HL-60 (cell line): Measurements from ENCODE around the gene BBS1.
"Not testable (repeated sequence)": the region's sequence is repeated elsewhere in the genome, so short reads cannot be mapped to it uniquely, and the experiment has no call there.

Experiments
- DNase-seq, 2 experiments: peaks; one replicate each; pipeline ENCODE4 v3.0.0-alpha.2; 2010 to 2020; ENCODE audit warnings: low read depth in 1 of 2, low spot score in 1 of 2
- H3K27ac ChIP-seq: fragments of 250-450 bp; sonication (Bioruptor Pico); replicated peaks from 2 replicates; pipeline ENCODE4 v1.5.1; 2020; ENCODE audit warnings: mild to moderate bottlenecking, moderate library complexity
- H3K27me3 ChIP-seq: fragments of 250-450 bp; sonication (Bioruptor Pico); 2 replicates; pipeline ENCODE4 v1.5.1; 2021; ENCODE audit warnings: mild to moderate bottlenecking, moderate library complexity; ENCODE audit not compliant: insufficient read depth, poor library complexity, severe bottlenecking
- H3K4me3 ChIP-seq: replicated peaks from 2 replicates; pipeline ENCODE4 v1.5.1; 2011; ENCODE audit warnings: mild to moderate bottlenecking, control low read depth, low read length; ENCODE audit not compliant: insufficient read depth
- GABPA ChIP-seq: IDR thresholded peaks from 2 replicates; pipeline ENCODE4 v1.6.1; 2012; ENCODE audit warnings: low read depth
- POLR2AphosphoS5 ChIP-seq: IDR thresholded peaks from 2 replicates; pipeline ENCODE4 v1.6.1; 2012; ENCODE audit warnings: low read depth
- REST ChIP-seq: IDR thresholded peaks from 2 replicates; pipeline ENCODE4 v1.6.1; 2012; ENCODE audit warnings: low read depth; ENCODE audit not compliant: insufficient replicate concordance
- SPI1 ChIP-seq: IDR thresholded peaks from 2 replicates; pipeline ENCODE4 v1.6.1; 2012; ENCODE audit warnings: low read depth, mild to moderate bottlenecking, borderline replicate concordance
- TF ChIP-seq, protein P1 (sequence below): IDR thresholded peaks from one replicate; pipeline ENCODE4 v1.5.1; 2011; ENCODE audit warnings: low read length, control low read depth, inconsistent platforms; ENCODE audit not compliant: insufficient read depth

The BBS1 gene

GRCh38 chr11:66541892-66542291, 31.5 kb downstream of the BBS1 start:
- no peaks in the 10 kb centered on the region for H3K27me3 ChIP-seq
- no peak overlapping the region for H3K4me3 ChIP-seq
- no peak for TF ChIP-seq SPI1
- TF ChIP-seq, protein P1, sequence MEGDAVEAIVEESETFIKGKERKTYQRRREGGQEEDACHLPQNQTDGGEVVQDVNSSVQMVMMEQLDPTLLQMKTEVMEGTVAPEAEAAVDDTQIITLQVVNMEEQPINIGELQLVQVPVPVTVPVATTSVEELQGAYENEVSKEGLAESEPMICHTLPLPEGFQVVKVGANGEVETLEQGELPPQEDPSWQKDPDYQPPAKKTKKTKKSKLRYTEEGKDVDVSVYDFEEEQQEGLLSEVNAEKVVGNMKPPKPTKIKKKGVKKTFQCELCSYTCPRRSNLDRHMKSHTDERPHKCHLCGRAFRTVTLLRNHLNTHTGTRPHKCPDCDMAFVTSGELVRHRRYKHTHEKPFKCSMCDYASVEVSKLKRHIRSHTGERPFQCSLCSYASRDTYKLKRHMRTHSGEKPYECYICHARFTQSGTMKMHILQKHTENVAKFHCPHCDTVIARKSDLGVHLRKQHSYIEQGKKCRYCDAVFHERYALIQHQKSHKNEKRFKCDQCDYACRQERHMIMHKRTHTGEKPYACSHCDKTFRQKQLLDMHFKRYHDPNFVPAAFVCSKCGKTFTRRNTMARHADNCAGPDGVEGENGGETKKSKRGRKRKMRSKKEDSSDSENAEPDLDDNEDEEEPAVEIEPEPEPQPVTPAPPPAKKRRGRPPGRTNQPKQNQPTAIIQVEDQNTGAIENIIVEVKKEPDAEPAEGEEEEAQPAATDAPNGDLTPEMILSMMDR, result no peak
- no peak for TF ChIP-seq GABPA
- TF ChIP-seq REST, result no peak
- no peak for TF ChIP-seq POLR2AphosphoS5
- no peak for DNase-seq
- H3K27ac ChIP-seq, result no peak overlapping the region

DNA sequence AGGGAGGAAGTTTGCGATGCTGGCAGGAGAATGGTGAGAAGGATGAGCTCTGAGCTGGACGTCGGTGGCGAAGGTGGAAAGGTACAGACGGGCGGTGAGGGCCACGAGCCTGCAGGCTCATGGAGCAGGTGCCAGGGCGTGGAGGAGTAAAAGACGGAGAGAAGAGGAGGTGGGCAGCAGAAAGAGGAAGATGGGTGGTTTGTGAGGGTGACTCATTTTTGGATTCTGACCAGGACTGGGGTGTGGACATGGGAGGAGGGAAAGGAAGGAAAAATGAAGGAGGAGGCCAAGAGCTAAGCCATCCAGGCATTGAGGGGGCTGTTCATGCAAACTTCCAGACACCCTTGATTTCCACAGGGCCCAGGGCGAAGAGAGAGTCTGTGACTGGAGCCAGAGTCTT, 31.9 kb downstream of the BBS1 start:
- no peak for DNase-seq
- no peak for TF ChIP-seq SPI1
- no peak for TF ChIP-seq POLR2AphosphoS5
- no peak for TF ChIP-seq REST
- no peak for TF ChIP-seq GABPA
- TF ChIP-seq, protein P1, result no peak
- Histone ChIP-seq H3K27ac (no peak overlapping the region), H3K27me3 (peaks cover 2% of the 10 kb centered on the region), H3K4me3 (no peak overlapping the region)

DNA sequence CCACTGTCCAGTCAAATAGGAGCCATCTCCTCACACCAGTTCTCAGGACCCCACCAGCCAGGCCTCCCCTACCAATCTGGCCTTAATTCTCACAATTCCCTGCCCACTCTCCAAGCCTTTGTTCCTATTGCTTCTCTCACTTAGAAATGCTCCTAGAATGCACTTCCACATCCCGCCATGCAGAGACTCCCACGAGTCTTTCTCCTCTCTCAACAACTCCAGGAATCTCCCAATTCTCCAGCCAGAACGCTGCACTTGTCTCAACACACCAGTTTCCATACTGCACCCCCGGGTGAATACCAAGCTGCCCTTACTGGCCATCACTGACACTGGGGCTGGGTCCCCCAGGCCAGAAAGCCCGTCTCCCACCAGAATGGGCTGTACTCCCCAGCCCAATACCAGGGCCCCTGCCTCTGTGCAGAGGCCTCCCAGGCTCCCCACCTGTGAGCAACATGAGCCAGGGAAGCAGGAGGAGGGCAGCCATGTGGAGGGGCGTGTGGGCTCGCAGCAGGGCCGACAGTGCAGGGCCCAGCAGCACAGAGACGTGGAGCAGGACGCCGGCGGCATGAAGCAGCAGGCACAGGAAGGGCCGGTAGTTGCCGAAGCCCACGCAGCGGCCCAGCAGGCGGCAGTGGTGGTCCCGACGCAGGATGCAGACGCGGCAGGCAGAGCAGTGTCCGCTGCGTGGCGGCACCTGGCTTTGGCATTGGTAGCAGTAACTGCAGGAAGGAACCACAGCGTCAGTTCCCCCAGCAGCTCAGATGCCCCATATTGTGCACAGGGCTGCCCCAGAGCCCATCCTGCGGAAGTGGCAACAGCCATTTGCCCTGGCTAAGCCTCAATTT, 33.0 kb downstream of the BBS1 start:
- peak; percentile 47; the same call in 1 of the 2 replicates for TF ChIP-seq SPI1
- no peak for TF ChIP-seq POLR2AphosphoS5
- TF ChIP-seq, protein P1, result no peak
- Histone ChIP-seq H3K27ac (peak overlapping the region; percentile 32), H3K27me3 (peaks cover 2% of the 10 kb centered on the region), H3K4me3 (no peak overlapping the region)
- DNase-seq, result peak in 1 of 2 experiments; percentile 64

- peak overlapping the region; percentile 88 for H3K4me3 ChIP-seq
- not testable (repeated sequence) for H3K27ac ChIP-seq, DNase-seq, H3K27me3 ChIP-seq
Observed at GRCh38 chr11:66544952-66545351, 34.5 kb downstream of the BBS1 start.
